Stimulated activated CD8-positive, alpha-beta memory T cell treated with anti-CD3 and anti-CD28 coated beads, Interleukin-12 subunit alpha, Interleukin-12 subunit beta, amount 100 ng/mL, for 4 hours (primary cell): ENCODE measurements around the gene MALRD1.

ENCODE experiments used
- DNase-seq: peaks from one replicate; pipeline ENCODE4 v3.0.0-alpha.2; 2020; ENCODE audit warnings: low read depth

MALRD1 gene

DNA sequence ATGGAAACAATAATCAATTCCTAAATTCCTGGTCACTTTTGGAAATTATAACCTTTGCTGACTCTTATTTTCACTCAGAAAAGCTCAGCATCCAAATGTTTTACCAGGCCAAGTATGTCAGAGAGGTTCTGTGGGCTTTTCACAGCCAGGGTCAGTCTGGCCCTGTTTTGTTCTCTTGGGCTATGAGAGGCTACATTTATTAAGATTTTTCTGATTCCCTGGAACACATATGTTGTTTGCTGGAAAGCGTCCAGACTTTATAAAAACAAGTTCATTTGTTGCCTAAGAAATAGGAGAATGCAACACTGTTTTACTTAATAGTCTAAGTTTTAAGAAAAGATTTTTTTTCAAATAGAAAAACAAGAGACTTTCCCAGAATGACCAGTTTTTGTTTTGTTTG is 529.2 kb downstream of the MALRD1 start:
- no peak for DNase-seq

DNA sequence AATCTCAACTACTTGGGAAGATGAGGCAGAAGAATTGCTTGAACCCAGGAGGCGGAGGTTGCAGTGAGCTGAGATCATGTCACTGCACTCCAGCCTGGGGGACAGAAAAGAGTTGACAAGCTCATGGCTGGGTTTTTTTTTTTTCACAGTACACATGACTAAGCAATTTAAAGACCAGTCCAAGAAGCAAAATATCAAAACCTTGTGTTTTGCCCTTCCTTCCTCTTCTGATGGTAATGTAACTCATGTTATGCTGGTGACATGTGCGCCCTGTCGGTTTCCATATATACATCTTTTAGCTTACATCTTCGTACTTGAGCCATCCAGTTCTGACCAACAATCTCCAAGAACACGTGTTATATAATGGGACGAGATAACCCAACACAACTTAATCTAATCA is 530.0 kb downstream of the MALRD1 start:
- no peak for DNase-seq

DNA sequence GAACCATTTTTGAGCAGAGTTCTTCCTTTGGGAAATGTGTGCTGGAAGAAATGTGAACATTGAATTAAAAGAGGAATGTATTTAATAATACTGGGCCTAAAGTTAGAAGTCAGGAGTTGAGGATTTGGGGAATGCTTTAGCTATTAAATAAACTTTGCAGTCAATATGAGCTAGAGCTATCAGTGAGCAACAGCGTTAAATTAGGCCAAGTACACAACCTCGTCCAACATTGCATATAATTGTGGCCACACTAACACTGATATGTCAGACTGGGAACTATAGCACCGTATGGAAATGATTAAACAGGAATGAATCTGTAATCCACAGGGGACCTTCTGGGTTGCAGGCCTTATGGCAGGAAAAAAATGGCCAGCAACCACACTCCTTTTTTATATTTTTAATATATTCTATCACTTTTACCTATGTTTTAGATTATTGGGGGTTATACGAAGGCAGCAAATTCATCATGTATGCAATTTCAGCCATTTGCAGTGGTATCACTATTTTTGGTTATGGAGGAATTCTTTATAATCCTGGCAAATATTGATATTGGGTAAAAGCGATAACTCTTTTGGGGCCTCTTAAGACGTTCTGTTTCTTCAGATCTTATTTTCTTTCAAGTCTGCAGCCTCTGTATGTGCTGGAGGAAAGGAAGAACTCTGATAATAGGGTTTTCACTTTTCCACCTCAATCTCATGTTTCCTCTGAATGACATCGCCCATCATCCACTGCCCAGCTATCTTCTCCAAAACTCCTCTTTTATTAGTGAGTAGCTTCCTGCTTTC is 531.4 kb downstream of the MALRD1 start:
- DNase-seq, result no peak

DNA sequence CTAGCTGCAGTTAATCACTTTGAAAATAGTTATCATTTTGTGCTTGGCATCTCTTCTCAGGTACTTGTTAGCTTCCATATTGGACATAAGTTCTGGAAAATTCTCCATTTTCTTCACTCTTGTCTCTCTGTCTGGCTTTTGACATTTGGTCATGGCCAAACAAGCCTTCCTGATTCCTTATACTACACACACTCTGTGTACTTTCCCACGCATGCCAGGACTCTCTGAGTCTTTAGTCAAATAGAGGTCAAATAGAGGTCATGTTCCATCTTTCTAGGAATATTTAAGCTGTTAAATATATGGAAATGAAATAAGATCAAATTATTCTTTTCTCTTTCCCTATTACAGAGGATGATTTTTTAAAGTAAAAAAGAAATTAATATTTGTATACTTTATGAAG is 532.1 kb downstream of the MALRD1 start:
- DNase-seq, result no peak

DNA sequence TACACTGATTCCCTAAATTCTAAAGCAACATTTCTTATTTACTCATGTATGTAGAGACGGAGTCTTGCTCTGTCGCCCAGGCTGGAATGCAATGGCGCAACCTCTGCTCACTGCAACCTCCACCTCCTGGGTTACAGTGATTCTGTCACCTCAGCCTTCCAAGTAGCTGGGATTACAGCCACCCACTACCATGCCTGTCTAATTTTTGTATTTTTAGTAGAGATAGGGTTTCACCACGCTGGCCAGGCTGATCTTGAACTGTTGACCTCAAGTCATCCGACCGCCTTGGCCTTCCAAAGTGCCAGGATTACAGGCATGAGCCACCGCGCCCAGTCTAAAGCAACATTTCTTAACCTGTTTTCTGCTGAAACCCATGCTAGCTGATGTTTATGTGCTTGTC is 540.0 kb downstream of the MALRD1 start:
- DNase-seq, result no peak

DNA sequence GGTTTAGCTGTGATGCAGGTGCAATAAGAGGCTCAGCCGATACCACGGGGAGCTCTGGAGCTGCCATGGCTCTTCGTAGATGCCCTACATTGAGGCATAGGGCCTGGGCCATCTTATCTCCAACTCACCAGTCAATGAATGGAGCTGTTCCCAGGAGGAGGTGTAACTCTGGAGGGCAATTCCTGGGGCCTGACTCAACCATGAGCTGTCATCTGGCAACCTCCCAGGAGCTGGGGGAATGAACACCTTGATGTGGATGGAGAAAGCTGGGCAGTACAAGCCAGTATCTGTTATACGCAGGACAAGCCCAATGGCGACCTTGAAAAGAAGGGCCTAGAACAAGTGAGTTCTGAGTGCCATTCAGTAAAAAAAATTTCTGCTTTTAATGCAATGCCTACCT is 543.7 kb downstream of the MALRD1 start:
- DNase-seq, result no peak

DNA sequence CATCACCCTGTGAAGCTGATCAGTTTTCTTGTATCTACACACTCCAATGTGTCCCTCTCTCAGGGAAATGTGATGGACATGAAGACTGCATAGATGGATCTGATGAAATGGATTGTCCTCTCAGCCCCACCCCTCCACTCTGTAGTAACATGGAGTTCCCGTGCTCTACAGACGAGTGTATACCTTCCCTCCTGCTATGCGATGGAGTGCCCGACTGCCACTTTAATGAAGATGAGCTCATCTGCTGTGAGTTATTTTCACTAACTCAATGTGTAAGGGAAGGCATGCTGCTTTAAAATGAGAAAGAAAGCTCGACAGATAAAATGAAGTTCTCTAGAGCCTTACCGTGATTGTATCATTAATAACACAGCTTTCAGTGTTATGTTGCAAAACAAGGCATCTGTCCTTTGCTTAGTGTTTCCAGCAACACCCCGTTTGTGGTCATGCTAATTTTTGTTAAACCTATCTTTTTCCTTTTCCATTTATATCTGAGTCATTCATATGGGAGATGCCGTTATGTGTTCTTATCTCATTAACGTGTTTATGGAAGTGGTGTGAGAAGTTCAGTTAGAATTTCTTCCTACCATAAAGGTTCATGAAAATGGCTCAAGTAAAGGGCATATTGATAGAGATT is 546.7 kb downstream of the MALRD1 start:
- DNase-seq, result no peak

DNA sequence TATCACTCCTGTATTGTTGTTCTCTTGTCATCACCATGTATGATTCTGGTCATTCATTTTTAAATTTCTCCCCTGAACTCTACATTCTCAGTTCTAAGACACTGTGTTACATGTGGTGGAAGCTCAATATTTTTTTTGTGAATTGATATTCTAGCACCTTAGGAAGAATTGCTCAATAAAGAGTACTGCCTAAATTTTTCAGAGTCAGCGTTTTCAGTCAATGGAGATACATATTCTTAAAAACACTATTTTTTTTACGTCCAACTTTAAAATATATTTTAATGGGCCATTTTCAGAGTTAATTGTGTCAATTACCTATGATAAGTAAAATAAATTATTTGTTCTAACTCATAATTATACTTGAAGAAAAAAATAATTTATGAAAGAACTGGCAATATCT is 557.2 kb downstream of the MALRD1 start:
- no peak for DNase-seq

DNA sequence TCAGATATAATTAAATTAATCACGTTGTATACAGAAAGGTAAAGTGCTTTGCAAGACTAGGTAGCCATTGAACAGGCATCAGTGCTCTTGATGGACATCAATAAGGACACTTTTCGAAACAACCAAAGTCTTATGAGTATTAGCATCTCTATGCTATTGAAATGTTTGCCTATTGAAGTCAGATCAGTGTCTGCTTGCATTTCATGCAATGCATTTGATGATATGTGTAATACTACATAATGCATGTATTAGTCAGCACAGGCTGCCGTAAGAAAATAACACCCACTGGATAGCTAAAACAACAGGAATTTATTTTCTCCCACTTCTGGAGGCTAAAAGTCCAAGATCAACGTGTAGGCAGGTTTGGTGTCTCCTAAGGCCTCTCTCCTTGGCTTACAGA is 558.4 kb downstream of the MALRD1 start:
- DNase-seq, result no peak

DNA sequence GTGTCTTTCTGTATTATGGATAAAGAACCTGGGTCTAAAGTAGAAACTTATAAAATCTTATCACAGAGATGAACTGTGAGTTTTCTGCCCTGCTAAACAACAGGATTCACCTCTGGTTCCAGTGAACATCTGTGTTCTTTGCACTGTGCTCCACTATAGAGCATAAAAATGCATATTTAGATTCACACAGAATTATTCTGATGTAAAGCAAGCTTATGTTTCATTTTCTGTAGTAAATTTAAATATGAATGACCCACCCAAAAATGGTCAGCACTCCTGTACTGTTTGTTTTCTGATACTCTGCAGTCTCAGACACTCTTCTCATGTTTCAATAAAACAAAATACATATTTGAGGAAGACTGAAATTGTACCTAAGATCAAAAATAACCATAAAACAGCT is 563.2 kb downstream of the MALRD1 start:
- DNase-seq, result no peak

DNA sequence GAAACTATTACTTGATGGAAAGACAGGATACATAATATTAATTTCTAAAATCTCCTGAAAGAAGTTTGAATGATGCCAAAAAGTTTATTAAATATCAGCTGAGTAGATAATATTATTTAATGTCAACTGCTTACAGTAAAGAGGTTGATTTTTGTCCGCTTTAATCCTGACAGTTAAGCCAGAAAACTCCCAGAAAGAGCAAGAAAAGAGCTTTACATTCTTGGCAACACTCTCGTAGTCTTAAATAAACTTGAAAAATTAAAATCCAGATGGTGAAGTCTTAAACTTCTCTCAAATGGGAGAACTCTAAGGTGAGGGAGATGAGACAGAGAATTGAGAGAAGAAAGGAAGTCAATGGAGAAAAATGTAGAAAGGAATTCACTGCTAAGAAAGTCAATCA is 568.4 kb downstream of the MALRD1 start:
- no peak for DNase-seq

DNA sequence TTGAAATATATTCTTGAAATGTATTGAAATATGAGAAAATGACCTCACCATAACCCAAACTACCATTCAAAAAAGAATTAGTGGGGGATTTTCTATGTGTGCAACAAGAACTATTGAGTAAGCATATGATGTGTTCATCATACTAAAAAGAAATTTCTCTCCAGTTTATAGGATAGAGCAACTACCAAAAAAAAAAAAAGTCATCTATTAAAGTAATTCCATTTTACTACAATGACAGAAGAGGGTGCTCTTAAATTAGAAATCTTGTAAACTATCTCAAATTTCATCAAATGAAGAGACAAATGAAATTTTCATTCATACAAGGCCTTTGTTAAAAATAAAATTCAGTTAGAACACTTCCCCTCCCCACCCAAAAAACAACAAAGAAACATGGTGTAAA is 572.2 kb downstream of the MALRD1 start:
- DNase-seq, result no peak

DNA sequence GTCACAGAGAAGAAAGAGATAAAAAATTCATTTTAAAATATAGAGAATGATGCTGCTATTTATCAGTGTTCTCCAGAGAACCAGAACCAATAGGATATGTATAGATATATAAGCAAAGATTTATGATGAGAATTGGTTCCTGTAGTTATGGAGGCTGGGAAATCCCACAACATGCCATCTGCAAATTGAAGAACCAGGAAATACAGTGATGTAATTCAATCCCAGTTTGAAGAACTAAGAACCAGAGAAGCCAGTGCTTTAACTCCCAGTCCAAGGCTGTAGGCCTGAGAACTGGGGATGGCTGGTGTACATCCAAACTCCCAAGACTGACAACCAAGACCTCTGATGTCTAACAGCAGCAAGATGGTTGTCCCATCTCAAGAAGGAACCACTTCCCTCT is 574.7 kb downstream of the MALRD1 start:
- no peak for DNase-seq

DNA sequence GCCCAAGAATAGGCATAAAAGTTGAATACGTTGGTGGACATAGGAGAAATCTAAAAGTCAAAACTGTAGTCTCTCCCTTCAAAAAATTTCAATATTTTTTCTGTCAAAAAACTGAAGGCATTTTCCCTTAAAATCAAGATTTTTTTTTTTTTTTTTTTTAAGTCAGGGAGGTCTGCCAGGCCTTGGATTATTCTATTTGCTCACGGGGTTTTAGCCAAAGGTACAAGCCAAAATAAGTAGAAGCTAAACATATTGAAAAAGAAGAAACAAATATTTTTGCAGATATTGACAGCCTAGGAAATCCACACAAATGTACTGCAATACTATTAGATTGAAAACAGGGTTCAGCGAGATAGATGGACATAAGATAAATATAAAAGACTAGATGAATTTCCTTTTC is 577.6 kb downstream of the MALRD1 start:
- no peak for DNase-seq

DNA sequence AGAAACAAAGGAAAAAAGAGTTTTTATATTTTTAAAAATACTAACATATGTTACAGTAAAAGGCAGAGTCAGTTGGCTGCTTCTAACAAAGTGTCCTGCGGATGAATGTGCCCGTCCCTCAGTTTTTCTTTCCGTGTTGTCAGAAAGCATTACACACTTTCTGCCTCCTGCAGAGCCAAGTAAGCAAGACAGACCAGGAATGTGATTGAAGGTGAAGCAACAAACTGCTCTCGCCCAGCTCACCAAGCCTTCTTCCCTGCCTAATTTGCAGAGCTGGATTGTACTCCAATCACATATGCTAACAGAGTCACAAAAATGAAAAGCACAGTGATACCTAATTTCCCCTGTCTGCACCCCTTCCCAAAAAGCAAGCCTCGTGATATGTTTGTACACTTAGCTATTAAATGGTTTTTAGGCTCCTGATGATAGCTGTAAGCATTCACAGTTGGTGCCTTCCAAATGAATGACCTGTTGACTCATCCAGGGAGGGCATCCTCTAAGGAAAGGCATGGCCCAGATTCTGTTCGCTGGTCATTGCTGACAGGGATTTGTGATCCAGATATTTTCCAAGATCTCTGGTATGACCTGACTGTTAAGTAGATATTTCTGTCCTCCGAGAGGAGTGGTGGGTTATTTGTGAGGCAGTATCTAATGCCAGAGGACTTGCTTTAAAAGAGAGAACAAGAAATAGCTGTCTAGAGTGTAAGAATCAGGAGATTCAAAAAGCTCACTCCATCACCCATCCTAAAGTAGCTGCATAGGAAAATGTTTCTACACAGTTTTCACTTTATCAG is 580.4 kb downstream of the MALRD1 start:
- DNase-seq, result no peak

DNA sequence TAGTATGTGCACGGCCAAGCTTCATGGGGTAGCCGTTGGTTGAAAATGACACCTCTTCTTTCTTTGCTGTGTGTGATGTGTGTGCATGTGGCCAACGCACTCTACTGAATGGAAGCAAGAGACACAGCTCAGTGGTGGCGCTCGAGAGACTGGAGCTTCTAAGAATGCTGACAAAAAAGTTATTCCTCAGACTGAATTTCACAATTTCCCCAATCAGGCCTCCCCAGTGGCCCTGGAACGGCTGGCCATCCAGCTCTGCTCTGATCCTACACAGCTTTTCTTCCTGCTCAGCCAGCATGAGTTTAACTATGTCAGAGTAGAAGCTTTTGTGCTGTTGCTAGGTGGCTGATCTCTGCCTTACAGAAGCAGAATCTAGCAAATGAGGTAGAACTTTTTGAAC is 581.0 kb downstream of the MALRD1 start:
- no peak for DNase-seq

DNA sequence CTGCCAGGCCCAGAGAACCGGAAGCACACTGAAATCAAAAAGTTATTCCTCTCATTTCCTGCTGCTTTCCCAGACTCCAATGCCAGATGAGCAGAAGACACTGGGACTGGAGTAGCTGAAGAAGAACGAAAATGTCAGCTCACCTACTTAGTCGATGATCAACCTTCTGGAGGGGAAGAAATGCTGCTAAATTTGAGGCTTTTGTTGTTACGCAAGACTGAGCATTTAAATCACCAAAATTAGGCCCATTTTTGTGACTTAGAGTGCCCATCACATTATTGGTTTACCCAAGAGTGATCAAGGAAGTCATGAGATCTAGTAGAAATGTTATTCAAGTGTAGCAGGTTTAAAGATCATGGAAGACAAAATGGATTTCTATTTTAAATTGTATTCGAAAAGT is 585.6 kb downstream of the MALRD1 start:
- no peak for DNase-seq

DNA sequence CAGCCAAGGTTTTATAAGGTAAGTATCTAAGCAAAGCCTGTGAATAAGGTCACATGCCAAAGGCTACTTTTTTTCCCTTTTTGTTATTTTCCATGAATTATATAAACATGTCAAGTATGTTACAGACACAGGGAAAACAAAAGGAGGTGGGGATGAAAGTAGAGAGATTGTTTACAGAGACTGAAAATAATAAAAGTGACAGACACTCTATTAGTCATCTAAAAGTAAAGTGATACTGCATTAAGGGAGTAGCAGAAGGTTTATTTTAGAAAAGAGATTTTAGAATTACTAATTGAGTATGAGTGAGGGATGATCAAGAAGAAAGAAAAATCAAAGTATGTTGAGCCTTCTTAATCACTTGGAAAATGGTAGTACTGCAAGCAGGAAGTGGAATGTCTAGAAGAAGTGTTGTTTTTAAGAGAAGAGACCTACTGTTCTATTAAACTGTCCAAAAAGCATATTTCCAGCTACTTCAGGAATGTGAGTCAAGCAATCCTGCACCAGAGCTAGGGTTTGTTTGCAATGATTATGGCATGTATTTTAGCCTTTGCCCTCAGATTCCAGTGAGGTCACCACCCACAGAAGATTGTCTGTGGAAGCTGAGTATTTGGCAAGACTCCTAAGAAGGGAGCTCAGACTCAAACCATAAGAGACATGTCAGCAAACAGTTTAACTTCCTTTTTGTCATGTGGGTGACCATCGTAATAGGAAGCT is 589.7 kb downstream of the MALRD1 start:
- no peak for DNase-seq

DNA sequence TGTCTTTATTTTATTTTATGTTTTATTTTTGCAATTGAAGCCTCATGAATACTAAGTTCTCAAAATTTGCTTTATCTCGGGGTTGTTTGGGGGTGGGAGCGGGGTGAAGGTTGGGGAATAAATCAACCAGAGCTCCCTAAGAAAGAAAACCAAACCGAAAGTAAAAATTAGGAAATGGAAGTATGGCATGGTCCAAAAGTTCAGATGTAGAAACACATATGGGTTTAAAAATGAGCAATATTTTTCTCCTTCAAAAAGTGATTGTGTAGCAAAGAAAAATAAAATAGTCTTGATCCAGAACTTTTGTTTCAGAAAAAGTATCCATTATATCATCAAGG is 590.3 kb downstream of the MALRD1 start:
- no peak for DNase-seq

DNA sequence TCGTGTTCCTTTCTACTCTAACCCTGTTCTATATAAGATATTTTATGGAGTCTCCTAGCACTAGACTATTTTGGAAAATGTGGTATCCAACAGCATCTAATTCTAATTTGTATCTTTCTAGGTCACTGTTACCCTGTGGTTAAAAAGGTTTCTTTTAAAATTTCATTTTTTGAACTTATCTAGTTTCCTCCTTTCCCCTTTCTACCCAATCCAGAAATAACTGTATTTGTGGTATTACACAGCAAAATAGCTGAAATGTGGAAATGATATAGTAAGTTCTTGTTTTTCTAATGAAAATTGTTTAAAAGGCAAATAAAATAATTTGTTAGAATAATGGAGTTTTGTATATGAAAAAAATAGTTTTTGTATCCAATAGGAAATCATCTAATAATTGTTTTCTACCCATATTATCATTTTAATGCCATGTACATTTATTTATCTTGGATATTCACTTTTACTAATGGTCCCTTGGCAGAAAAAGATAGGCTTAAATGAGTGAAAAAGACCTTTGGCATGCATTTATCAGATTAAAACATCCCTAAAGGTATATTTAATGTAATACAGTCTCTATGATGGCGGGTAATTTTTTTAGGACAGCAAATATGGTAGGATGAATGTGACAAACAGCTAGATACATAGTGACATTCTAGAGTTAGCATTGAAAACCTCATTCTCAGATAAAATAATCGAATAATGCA is 592.1 kb downstream of the MALRD1 start:
- no peak for DNase-seq

DNA sequence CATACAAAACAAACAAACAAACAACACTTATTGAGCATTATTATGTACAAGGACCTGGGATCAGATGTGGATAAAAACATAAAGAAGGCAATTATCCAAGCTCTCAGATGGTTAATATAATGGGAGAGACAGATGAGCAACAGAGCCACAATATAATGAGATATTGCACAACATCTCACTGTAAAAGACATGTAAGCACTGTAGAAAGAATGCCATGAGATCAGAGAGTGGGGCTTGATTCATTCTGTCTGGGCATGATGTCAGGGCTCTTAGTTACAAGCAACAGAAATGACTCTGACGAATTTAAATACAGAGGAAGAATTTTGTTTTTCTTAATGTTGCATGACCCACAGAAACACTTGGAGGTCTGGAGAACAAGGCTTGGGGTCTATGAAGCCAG is 602.9 kb downstream of the MALRD1 start:
- DNase-seq, result no peak

DNA sequence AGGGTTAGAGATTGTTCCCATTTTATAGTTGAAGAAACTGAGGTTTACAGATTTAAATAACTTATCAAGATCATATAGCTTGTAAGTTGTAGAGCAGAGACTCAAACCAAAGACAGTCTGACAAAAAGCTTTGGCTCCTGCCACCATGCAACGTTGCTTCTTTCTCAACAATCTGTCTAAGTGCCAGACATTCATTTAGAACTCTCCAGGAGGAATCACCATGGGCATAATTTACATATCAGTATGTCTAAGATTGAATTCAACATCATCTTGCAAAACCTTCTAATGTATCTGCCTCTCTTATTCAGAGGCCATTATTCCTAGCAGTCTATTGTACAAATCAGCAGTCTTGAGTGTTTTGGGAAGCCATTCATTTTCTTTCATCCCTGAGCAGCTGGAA is 604.1 kb downstream of the MALRD1 start:
- DNase-seq, result no peak
